NT2/D1 (cell line): Measurements from ENCODE around the gene TENT4A.

Experiments
- DNase-seq: peaks from one replicate; pipeline ENCODE4 v3.0.0-alpha.2; 2011; ENCODE audit warnings: low read depth, low spot score
- H3K27me3 ChIP-seq: 2 replicates; pipeline ENCODE4 v1.6.0; 2011; ENCODE audit warnings: mild to moderate bottlenecking; ENCODE audit not compliant: insufficient read length, insufficient read depth
- H3K36me3 ChIP-seq: 2 replicates; pipeline ENCODE4 v1.6.1; 2011; ENCODE audit warnings: mild to moderate bottlenecking, low read length, mixed read lengths; ENCODE audit not compliant: insufficient read depth, insufficient read length
- H3K4me1 ChIP-seq: 2 replicates; pipeline ENCODE4 v1.5.1; 2011; ENCODE audit not compliant: insufficient read depth, insufficient read length
- H3K4me3 ChIP-seq: 2 replicates; pipeline ENCODE4 v1.5.1; 2011; ENCODE audit warnings: low read depth; ENCODE audit not compliant: insufficient read length
- H3K9ac ChIP-seq: 2 replicates; pipeline ENCODE4 v1.6.0; 2011; ENCODE audit warnings: low read depth; ENCODE audit not compliant: insufficient read length
- H3K9me3 ChIP-seq: 2 replicates; pipeline ENCODE4 v1.5.1; 2011; ENCODE audit warnings: mild to moderate bottlenecking, low read length; ENCODE audit not compliant: insufficient read depth
- SUZ12 ChIP-seq: IDR thresholded peaks from 2 replicates; pipeline ENCODE4 v1.6.1; 2011; ENCODE audit not compliant: insufficient read length, insufficient read depth; ENCODE audit errors: extremely low read depth
- YY1 ChIP-seq: IDR thresholded peaks from 2 replicates; pipeline ENCODE4 v1.6.1; 2011; ENCODE audit not compliant: insufficient read length, insufficient read depth
- ZNF274 ChIP-seq: IDR thresholded peaks from 2 replicates; pipeline ENCODE4 v1.6.1; 2011; ENCODE audit warnings: mild to moderate bottlenecking, low read depth, low read length

The TENT4A gene

GRCh38 chr5:6734243-6734700 is 21.0 kb downstream of the TENT4A start:
- H3K36me3 ChIP-seq = peaks cover 34% of the 10 kb centered on the region
- no peaks in the 10 kb centered on the region for H3K4me1 ChIP-seq
- H3K9me3 ChIP-seq = no peaks in the 10 kb centered on the region
- H3K4me3 ChIP-seq = no peak overlapping the region
- no peaks in the 10 kb centered on the region for H3K27me3 ChIP-seq
- no peak overlapping the region for H3K9ac ChIP-seq
- no peak for DNase-seq
- no peak for TF ChIP-seq YY1
- TF ChIP-seq SUZ12 = no peak
- TF ChIP-seq ZNF274 = no peak

DNA sequence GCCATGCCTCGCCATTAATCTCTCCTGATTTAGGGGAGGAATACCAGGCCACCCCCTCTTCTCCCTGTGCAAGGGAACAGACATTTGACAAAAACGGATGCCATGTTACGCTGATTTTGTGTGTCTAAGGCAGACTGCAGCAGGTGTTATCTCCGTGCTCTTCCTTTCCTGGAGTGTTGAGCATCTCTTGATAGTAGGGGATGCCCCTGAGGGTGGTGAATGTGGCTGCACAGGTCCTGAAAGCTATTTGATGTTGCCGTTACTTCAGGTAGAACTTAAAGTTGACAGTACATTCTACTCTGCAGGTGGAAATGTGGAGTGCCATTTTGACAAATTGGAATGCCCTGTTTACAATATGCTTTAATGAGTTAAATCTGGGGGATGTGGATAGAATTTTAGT is 21.5 kb downstream of the TENT4A start:
- H3K4me1 ChIP-seq = no peaks in the 10 kb centered on the region
- no peak overlapping the region for H3K4me3 ChIP-seq
- no peaks in the 10 kb centered on the region for H3K27me3 ChIP-seq
- no peak overlapping the region for H3K9ac ChIP-seq
- H3K9me3 ChIP-seq = no peaks in the 10 kb centered on the region
- TF ChIP-seq YY1 (no peak), SUZ12 (no peak), ZNF274 (no peak)
- DNase-seq = no peak
- H3K36me3 ChIP-seq = peaks cover 39% of the 10 kb centered on the region

- Histone ChIP-seq H3K4me1 (no peaks in the 10 kb centered on the region), H3K9me3 (no peaks in the 10 kb centered on the region), H3K9ac (no peak overlapping the region), H3K36me3 (peaks cover 50% of the 10 kb centered on the region), H3K4me3 (no peak overlapping the region), H3K27me3 (no peaks in the 10 kb centered on the region)
- DNase-seq = no peak
- TF ChIP-seq ZNF274 (no peak), SUZ12 (no peak), YY1 (no peak)
These were observed 22.9 kb downstream of the TENT4A start for GRCh38 chr5:6736106-6736505.

GRCh38 chr5:6736524-6737042 is 23.4 kb downstream of the TENT4A start:
- Histone ChIP-seq H3K4me3 (no peak overlapping the region), H3K9me3 (no peaks in the 10 kb centered on the region), H3K9ac (no peak overlapping the region), H3K4me1 (no peaks in the 10 kb centered on the region), H3K27me3 (no peaks in the 10 kb centered on the region), H3K36me3 (peaks cover 55% of the 10 kb centered on the region)
- TF ChIP-seq SUZ12 = no peak
- no peak for TF ChIP-seq ZNF274
- TF ChIP-seq YY1 = no peak
- DNase-seq = no peak

DNA sequence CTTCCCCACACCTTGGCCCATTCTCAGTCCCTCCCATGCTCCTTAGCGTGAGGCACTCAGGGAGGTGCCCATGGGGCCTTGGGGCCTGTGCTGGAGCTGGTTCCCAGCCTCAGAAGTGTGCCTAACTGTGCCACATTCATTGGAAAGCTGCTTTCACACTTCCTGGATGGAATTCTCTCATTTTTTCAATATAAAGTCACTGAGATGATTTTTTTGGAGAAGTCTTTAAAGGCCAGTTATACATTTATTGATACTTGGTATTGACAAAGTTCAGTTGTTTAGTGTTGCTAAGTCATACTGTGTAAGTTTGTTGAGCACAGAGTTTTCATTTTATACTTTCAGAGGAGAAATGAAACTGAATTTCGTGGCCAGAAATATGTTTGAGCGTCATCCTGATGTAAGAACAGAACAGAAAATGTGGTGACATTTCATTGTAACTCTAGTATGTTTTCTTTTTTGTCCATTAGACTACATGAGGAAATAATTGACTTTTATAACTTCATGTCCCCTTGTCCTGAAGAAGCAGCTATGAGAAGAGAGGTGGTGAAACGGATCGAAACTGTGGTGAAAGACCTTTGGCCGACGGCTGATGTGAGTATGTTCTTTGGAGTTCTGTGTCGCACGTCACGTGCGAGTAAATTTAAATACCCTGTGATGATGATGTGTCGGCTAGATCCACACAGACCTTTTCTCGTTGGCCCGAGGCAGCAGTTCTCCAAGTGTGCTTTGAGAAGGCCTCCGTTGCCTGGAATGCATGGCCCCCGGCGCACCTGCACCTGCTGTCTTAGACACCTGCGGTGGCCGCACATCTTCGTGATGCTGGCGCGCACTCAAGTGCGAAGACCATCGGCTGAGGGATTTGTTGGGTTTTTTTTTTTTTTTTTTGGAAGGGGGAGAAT is 24.1 kb downstream of the TENT4A start:
- TF ChIP-seq YY1 (no peak), SUZ12 (no peak)
- Histone ChIP-seq H3K36me3 (peaks cover 59% of the 10 kb centered on the region), H3K27me3 (no peaks in the 10 kb centered on the region), H3K9ac (no peak overlapping the region), H3K9me3 (no peaks in the 10 kb centered on the region), H3K4me1 (no peaks in the 10 kb centered on the region), H3K4me3 (no peak overlapping the region)
- DNase-seq = no peak

DNA sequence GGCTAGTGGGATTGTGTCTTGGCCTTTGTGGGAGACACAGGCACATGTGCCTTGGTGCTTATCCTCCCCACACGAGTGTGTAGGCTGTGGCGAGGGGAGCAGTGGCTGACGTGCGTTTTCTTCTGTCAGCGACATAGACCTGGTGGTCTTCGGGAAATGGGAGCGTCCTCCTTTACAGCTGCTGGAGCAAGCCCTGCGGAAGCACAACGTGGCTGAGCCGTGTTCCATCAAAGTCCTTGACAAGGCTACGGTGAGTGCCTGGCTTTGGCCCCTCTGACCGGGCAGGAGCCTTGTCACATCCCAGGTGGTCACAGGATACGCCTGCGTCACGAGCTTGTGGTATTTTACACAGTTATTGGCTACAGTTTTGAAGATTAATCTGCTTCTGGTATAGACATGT is 26.4 kb downstream of the TENT4A start:
- Histone ChIP-seq H3K9ac (no peak overlapping the region), H3K36me3 (peaks cover 71% of the 10 kb centered on the region), H3K9me3 (no peaks in the 10 kb centered on the region), H3K4me3 (no peak overlapping the region), H3K4me1 (no peaks in the 10 kb centered on the region), H3K27me3 (no peaks in the 10 kb centered on the region)
- TF ChIP-seq ZNF274 = no peak
- no peak for TF ChIP-seq SUZ12
- TF ChIP-seq YY1 = no peak
- DNase-seq = no peak

DNA sequence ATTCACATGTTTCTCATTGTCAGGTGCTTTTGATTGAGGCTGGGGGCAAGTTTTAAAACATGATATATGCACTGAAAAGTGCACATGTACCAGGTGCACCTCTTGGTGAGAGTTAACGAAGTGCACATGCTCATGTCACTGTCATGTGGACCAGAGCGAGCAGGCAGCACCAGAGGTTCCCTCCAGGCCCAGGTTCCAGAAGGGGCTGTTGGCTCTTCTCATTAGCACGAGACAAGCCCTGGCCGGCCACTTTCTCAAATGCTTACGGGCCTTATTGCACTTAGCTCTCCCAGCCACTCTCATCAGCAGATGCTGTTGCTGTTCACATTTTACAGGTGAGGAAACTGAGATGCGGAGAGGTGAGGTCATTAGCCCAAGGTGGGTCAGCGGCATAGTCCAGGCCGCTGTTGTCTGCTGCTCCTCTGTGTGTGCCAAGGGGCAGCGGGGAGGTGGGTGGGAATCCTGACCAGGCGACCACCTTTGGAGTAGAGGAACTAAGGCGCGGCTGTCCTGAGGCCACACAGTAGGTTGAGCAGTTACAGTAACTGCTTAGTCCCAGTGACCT is 27.4 kb downstream of the TENT4A start:
- Histone ChIP-seq H3K4me3 (no peak overlapping the region), H3K9me3 (no peaks in the 10 kb centered on the region), H3K9ac (no peak overlapping the region), H3K36me3 (peaks cover 82% of the 10 kb centered on the region), H3K4me1 (no peaks in the 10 kb centered on the region), H3K27me3 (no peaks in the 10 kb centered on the region)
- TF ChIP-seq YY1 (no peak), SUZ12 (no peak), ZNF274 (no peak)
- no peak for DNase-seq
